IPS-11a (cell line): ENCODE measurements around the gene CYP1B1.
"Not testable (repeated sequence)": the region's sequence is repeated elsewhere in the genome, so short reads cannot be mapped to it uniquely, and the experiment has no call there.

Experiments
- H3K4me3 ChIP-seq: one replicate; pipeline ENCODE4 v1.5.1; 2013; ENCODE audit warnings: low read depth, low read length, control low read depth

The CYP1B1 gene

DNA sequence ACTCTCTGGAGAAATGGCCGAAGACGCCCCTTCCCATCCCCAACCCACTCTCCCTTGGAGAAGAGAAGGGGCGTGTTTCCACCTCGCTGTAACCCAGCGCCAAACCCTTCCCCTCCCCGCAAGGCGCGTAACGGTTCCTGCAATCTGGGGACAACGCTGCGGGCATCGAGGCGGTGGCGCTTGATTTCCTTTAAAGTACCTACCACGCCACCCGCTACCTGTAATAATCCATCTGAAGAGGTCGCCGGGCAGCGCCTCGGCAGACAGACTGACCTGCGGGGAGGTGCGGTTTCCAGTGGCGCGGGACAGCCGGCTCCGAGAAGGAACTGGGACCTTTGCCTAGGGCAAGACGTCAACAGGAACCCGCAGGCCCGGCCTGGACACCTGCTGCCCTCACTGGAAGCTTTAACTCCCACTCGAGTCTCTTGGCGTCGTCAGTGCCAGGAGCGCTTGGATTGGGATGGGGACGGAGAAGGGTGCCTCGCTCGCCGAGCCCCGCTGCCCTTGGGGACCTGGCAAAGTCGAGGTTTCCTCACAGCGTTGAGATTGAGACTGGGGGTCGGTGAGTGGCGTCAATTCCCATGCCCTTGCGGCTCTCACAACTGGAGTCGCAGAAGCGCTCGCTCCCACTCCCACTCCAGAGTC, at the start of gene CYP1B1:
Gene CYP1B1 (minus strand): TSS at position 645 of the 645 bp plus-strand sequence. CDS start 763 bp downstream, outside the sequence.
- peak within 1 kb of the TSS; percentile 29 for H3K4me3 ChIP-seq

- no peak overlapping the region for H3K4me3 ChIP-seq
Measured at GRCh38 chr2:38125007-38125406, 49.1 kb upstream of the CYP1B1 start.

DNA sequence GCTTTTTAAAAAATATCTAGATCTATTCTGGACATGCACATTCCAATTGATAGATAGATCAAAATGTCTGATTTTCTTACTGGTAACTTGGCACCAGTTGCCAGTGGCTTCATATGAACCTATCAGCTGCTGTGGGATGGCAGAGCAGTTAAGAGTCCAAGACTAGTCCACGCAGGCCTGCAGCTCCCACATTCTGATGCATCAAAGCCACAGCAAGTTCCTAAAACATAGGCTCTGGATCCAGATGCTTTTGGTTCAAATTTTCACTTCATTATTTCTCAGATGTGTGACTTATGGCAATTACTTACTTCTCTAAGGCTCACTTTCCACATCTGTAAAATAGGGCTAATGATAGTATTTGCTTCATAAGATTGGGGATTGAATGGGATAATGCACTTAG, 48.0 kb upstream of the CYP1B1 start:
- no peak overlapping the region for H3K4me3 ChIP-seq

DNA sequence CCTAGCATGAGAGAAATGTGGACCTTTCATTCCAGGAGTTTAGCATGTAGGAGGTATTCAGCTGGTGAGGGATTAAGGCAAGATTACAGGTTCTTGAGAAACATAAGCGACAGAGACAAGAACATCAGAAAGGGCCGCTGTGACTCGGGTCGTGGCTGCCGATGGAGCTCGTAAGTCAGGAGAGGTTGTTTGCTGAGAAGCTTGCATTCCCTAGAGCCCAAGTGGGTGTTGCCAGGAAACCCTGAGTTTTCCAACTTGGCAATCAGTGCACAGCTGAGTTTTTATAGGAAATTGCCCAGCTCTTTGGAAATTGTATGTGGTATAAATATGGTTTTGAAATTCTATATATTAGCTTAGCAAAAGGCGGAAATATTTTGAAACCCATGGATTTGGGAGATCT, 46.4 kb upstream of the CYP1B1 start:
- H3K4me3 ChIP-seq, result no peak overlapping the region

GRCh38 chr2:38121481-38121880, 45.5 kb upstream of the CYP1B1 start:
- no peak overlapping the region for H3K4me3 ChIP-seq

DNA sequence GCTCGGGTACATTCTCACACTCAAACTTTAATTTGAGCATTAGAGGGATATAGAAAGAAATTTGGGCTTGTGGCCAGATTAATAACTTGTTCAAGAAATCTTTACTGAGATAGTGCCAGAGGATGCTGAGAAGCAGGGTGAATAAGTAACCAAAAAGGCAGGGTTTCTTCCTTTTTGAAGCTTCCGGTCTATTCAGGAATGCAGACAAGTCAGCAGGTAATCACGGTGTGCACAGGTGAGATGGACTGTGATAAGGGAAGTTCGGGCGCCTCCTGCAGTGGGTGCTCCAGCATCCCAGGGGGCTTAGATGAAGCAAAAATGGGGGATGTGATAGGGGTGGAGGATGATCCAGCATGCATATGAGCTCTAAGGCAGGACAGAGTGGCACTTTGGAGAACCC, 44.9 kb upstream of the CYP1B1 start:
- H3K4me3 ChIP-seq, result no peak overlapping the region

DNA sequence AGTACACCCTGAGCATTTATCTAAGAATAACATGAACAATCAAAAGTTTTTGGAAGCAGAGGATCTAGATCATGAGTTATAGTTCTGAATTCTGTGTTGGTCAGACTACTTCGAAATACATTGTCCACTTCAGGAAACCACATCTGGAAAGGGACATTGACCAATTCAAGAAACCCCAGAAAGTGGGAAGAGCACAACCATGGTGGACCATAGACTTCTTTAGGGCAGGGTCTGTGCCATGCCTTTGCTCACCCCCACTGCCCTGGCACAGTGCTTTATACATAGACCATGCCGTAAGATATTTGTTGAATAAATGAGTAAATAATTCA, 44.3 kb upstream of the CYP1B1 start:
- no peak overlapping the region for H3K4me3 ChIP-seq

- no peak overlapping the region for H3K4me3 ChIP-seq
Measured at GRCh38 chr2:38116762-38117161, 40.8 kb upstream of the CYP1B1 start.

GRCh38 chr2:38115216-38116032, 39.5 kb upstream of the CYP1B1 start:
- no peak overlapping the region for H3K4me3 ChIP-seq

DNA sequence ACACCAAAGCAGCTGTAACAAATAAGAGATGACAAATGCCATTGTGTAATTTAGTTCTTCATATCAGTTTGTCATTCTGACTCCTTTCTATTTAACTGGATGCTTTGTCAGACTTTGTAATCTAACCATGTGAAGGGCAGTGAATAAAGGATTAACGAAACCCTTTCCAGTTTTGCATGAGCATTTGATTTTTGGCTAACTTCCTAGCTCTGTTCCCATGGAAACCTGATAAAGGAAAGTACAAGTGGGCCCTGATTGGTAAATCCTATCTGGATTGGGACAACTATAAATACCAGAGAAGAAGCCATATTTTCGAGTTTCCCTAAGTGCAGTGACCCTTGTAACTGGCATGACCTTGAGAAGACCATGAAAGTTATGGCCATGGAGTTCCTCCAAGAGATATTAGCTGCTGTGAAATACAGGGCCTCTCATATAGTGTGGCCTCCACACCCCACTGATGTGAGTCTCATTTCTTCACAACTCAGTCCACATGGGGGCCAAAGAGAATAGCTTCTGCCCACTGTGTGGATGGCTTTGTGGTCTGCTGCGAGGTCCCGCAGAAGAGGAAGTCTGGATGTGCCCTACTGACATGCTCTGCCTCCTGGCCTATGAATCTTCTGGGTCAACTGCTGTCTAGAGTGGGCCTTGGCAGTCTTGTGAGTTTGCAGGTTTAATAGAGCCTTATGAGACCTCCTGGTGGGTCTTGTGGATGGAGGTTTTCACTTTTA, 38.2 kb upstream of the CYP1B1 start:
- H3K4me3 ChIP-seq, result no peak overlapping the region

GRCh38 chr2:38113051-38113450, 37.1 kb upstream of the CYP1B1 start:
- H3K4me3 ChIP-seq, result no peak overlapping the region

DNA sequence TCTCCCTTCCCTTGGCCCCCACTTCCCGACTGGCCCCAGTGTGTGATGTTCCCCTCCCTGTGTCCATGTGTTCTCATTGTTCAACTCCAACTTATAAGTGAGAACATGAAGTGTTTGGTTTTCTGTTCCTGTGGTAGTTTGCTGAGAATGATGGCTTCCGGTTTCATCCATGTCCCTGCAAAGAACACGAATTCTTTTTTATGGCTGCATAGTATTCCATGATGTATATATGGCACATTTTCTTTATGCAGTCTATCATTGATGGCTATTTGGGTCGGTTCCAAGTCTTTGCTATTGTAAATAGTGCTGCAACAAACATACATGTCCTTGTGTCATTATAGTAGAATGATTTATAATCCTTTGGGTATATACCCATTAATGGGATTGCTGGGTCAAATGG, 35.4 kb upstream of the CYP1B1 start:
- H3K4me3 ChIP-seq, result not testable (repeated sequence)

- no peak overlapping the region for H3K4me3 ChIP-seq
Measured at GRCh38 chr2:38109732-38110181, 33.8 kb upstream of the CYP1B1 start.

DNA sequence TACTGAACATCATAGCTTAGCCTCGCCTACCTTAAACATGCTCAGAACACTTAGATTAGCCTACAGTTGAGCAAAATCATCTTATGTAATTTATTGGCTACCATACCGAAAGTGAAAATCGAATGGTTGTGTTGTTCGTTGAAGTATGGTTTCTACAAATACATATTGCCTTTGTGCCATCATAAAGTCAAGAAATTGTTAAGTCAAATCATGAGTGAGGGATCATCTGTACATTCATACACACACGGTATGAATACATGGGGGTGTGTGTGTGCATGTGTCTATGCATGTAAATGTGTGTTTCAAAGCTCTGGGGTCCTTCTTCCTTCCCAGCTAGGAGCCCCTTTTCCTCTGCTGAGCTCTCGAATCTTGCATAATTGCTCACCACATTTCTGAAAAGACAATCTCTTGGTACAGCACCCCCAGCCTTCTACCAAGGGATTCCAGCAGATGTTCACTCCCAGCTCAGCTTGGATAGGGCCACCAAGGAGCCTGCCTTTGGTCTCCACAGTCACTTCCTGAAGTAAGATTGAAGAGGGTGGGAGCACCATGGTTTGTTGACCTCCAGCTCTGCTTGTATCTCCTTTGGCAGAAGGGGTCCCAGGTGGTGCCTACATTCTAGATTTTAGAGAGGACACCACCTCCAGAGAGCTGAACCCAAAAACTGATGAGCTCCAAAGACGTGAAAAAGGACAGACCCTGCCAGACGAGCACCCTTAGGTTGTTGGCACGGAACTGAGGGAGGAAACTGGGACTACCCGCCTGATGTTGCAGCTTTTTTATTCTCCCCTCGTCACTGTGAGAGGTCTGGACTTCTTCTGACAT, 33.2 kb upstream of the CYP1B1 start:
- H3K4me3 ChIP-seq, result no peak overlapping the region

DNA sequence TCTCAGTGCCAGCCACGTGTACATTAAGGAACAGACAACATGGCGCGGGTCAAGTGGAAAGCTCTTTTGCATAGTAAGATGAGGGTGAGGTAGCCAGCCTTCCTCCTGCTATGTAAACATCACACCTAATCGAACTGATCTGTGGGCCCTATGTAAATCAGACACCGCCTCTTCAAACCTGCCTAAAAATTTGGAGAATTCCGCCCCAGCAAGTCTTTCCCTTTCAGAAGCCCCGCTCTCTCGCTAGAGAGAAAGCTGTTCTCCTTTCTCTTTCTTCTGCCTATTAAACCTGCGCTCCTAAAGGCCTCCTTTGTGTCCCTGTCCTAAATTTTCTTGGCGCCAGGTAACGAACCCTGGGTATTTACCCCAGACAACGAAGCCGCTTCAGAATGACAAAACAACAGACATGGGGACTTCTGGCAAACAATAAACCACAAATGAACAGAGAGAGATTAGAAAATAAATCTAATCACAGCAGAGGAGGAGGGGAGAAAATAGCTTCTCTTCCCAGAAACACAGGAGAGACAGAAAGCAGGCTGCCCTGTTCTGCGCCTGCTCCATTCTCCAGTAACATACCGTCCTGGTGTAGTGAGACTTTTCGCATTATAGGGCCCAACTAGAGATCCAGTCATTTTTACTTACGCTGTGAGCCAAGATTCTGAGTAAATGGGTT, 31.9 kb upstream of the CYP1B1 start:
- H3K4me3 ChIP-seq, result no peak overlapping the region

DNA sequence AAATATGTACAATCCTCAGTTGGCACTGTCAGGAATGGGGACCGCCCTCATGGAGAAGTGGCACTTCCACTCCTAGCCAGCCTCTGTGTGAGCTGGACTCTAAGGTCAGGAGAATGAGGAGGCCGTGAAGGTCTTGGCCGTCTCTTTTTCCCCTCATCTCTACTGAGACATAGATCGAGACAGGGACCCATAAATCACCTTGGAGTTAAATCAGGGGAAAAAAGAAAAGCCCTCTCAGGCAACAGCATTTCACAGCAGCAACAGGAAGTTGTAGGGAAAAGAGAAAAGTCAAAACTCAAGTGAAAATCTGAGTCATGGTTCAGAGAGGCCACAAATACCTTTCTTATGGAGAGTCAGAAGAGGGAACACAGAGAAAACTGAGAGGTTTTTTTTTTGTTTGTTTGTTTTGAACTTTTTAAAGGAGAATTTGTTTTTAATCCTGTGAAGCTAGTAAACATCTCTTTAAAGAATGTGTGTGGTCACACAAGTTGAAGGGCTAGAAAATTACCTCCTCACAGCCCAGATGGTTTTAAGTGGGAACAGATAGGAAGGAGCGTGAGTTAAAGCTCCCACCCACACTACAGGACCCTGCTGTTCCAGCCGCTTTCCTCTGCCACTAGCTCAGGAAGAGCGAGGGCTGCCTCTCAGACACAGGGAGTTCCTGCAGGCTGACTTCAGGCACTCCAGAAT, 30.6 kb upstream of the CYP1B1 start:
- H3K4me3 ChIP-seq, result no peak overlapping the region

DNA sequence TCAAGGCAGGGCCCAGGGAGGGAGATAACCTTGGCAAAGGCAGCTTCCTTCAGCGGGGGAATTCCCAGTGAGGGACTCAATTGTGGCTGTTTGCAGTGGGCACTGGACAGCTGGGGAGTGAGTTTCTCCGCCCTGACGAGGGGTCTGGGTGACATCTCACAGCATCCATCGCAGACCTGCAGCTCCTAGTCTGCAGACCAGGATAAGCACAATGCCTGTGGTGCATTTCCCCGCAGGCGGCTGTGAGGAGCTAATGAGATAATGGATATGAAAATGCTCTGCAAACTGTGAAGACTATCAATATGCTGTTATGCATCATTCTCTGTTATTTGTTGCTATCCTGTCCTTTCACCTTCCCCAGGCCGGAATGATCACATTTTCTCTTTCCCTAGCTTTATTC, 30.0 kb upstream of the CYP1B1 start:
- H3K4me3 ChIP-seq, result no peak overlapping the region

DNA sequence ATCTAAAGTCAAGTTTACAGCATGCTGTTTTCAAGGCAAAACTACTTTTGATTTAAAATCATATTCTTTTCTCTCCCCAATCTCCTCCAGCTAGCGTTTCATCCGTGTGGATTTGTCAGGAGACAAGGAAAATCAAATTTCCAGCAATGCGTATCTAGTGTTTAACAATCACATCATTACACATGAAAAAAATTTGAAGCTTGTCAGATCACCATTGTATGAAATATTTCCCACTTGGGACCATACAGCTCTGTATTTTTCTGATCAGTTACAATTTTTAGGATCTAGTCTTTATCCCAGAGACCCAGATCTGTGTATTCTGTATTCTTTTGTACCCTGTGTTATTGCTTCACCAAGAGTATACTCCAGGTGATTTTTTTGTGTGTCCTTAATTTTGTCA, 28.6 kb upstream of the CYP1B1 start:
- H3K4me3 ChIP-seq, result no peak overlapping the region

- no peak overlapping the region for H3K4me3 ChIP-seq
Measured at GRCh38 chr2:38100328-38100727, 24.4 kb upstream of the CYP1B1 start.
